Adrenal gland (tissue), 12 donors: ENCODE data around the gene SCN3B. TPM values are rescaled to one million over a fixed set of nuclear protein-coding genes. Genes with fewer than 3 reads are reported as not detected.

Source experiments
- DNase-seq, 7 donors: peaks; one replicate each; pipeline ENCODE4 v3.0.0-alpha.2; 2019 to 2020
- H3K27ac ChIP-seq, 5 donors: fragments of 200-600 bp; sonication (generic) in 4 of 5; 1 replicate in 3 of 5; 2 replicates in 2 of 5; pipeline versions ENCODE4 v1.5.1 to v1.8.0; 2016 to 2020; ENCODE audit warnings: mild to moderate bottlenecking in 1 of 5
- H3K27me3 ChIP-seq: fragments of 200-600 bp; 2 replicates; pipeline ENCODE4 v1.8.0; 2021
- H3K36me3 ChIP-seq, 2 donors: fragments of 200-600 bp; replicated peaks in 1 of 2; 1 replicate in 1 of 2; 2 replicates in 1 of 2; pipeline versions ENCODE4 v1.5.1 to v1.8.0; 2018 to 2022
- H3K4me1 ChIP-seq, 2 donors: fragments of 200-600 bp; replicated peaks in 1 of 2; 1 replicate in 1 of 2; 2 replicates in 1 of 2; pipeline versions ENCODE4 v1.5.1 to v1.8.0; 2018 to 2021
- H3K4me3 ChIP-seq, 4 donors: fragments of 200-600 bp; sonication (generic) in 3 of 4; one replicate each; pipeline ENCODE4 v1.5.1; 2016 to 2018
- H3K9me3 ChIP-seq, 3 donors: fragments of 200-600 bp; sonication (generic) in 1 of 3; replicated peaks in 1 of 3; 1 replicate in 2 of 3; 2 replicates in 1 of 3; pipeline versions ENCODE4 v1.5.1 to v1.8.0; 2016 to 2021
- CTCF ChIP-seq, 6 experiments: fragments of 450-650 bp in 4 of 6; fragments of 200-600 bp in 2 of 6; sonication (generic) in 1 of 6; IDR thresholded peaks; 1 replicate in 5 of 6; 2 replicates in 1 of 6; pipeline versions ENCODE4 v1.5.1 to v1.8.0; 2016 to 2021; ENCODE audit warnings: antibody characterized with exemption in 6 of 6, mild to moderate bottlenecking in 2 of 6, moderate library complexity in 1 of 6
- POLR2A ChIP-seq, 2 donors: fragments of 450-650 bp; IDR thresholded peaks; one replicate each; pipeline ENCODE4 v1.6.1; 2017; ENCODE audit warnings: antibody characterized with exemption in 2 of 2, mild to moderate bottlenecking in 2 of 2, moderate library complexity in 1 of 2
- WGBS, 4 donors: extraction: QIAGEN DNeasy Blood & Tissue Kit in 2 of 4; methylation state at CpG; one replicate each; pipeline versions ENCODE4 v1.1.5 to v1.1.7; 2013 to 2017; 5-methylcytosine and 5-hydroxymethylcytosine counted together
- intact Hi-C, 2 donors: fragments of 100-400 bp; cut with DNase I; formaldehyde crosslinking; loops; one replicate each; pipeline versions ENCODE4 v1.14.1 to v1.15.0; 2022 to 2023
- polyA plus RNA-seq, 3 donors: library from polyadenylated mRNA; stranded (reverse); fragments of 200-250 nt in 2 of 3; fragments of 350-450 nt in 1 of 3; fragmentation: Illumina TruSeq in 1 of 3; extraction: RNeasy Lipid Tissue Mini Kit (QIAGEN cat#74804) in 1 of 3; gene quantifications; one replicate each; pipeline ENCODE4 v1.2.3, GENCODE V29; 2013 to 2014
- total RNA-seq, 9 donors: library from RNA; depleted of rRNA in 4 of 9; stranded (reverse); fragments of >200 nt in 4 of 9; fragments of 120-200 nt in 1 of 9; fragmentation: NEBNext Ultra II Directional in 1 of 9; extraction: Animal tissue kit (Norgen Biotek cat#: 25700) in 1 of 9; gene quantifications; one replicate each; pipeline versions ENCODE4 v1.1.0 to v1.2.4, GENCODE V29; 2013 to 2023
- donor health status: healthy with polysubstance abuse.
- donor health status: Bipolar disorder and iron deficiency.
- donor health status: DM: yes; HTN: yes; CAD: no.
- donor health status: DM: no; HTN: no; CAD: no.
- donor health status: DM: no; HTN: no; CAD: no.
- donor health status: DM: yes; HTN: yes; CAD: no.

Gene SCN3B
- total and polyA plus RNA-seq, 12 donors: 0.36 to 10.5 (median 4.0) TPM; not detected in 1

- H3K4me3 ChIP-seq: no peak overlapping the region
- H3K36me3 ChIP-seq: peaks cover 0 to 24% of the 10 kb centered on the region in 2 donors
- H3K27me3 ChIP-seq: no peaks in the 10 kb centered on the region
- peaks cover 41 to 45% of the 10 kb centered on the region in 2 donors for H3K4me1 ChIP-seq
- TF ChIP-seq POLR2A (IDR thresholded peaks at IDR 0.05) (no peak), CTCF (IDR thresholded peaks at IDR 0.05) (no peak)
- intact Hi-C loops: no loop called here
- 45 to 61% (median 51%) methylated on average over 4 of the region's 4 CpGs for WGBS, 4 donors
- peak in 6 of 7 donors; percentile 52 to 80 (median 72) for DNase-seq
- H3K27ac ChIP-seq: peak overlapping the region in 4 of 5 donors; percentile 65 to 87 (median 77)
- no peaks in the 10 kb centered on the region for H3K9me3 ChIP-seq
Observed at GRCh38 chr11:123594921-123595320, 59.5 kb downstream of the SCN3B start.

GRCh38 chr11:123594188-123594901 is 60.1 kb downstream of the SCN3B start:
- Histone ChIP-seq H3K9me3 (no peaks in the 10 kb centered on the region), H3K27ac (peak overlapping the region in 4 of 5 donors; percentile 65 to 87 (median 77)), H3K27me3 (no peaks in the 10 kb centered on the region), H3K4me3 (no peak overlapping the region), H3K36me3 (peaks cover 0 to 23% of the 10 kb centered on the region in 2 donors), H3K4me1 (peaks cover 46 to 51% of the 10 kb centered on the region in 2 donors)
- WGBS, 4 donors: 64 to 67% (median 67%) methylated on average over 7 to 8 of the region's 8 CpGs
- TF ChIP-seq CTCF (IDR thresholded peaks at IDR 0.05) (peak in 1 of 6 experiments; percentile 4), POLR2A (IDR thresholded peaks at IDR 0.05) (peak in 1 of 2 donors; percentile 54)
- DNase-seq: peak in 6 of 7 donors; percentile 60 to 75 (median 64)
- intact Hi-C loops: no loop called here

GRCh38 chr11:123593570-123593969 is 60.9 kb downstream of the SCN3B start:
- Histone ChIP-seq H3K36me3 (peaks cover 0 to 16% of the 10 kb centered on the region in 2 donors), H3K27me3 (no peaks in the 10 kb centered on the region), H3K4me3 (no peak overlapping the region), H3K4me1 (peaks cover 46 to 54% of the 10 kb centered on the region in 2 donors), H3K27ac (peak overlapping the region in 4 of 5 donors; percentile 65 to 87 (median 77)), H3K9me3 (no peaks in the 10 kb centered on the region)
- TF ChIP-seq POLR2A (IDR thresholded peaks at IDR 0.05) (no peak), CTCF (IDR thresholded peaks at IDR 0.05) (no peak)
- DNase-seq: no peak
- intact Hi-C loops: no loop called here
- WGBS, 4 donors: 71 to 81% (median 74%) methylated on average over 4 to 6 of the region's 6 CpGs

- intact Hi-C loops: no loop called here
- H3K27ac ChIP-seq: peak overlapping the region; percentile 43 to 88 (median 80)
- H3K4me1 ChIP-seq: peaks cover 37 to 71% of the 10 kb centered on the region in 2 donors
- DNase-seq: peak; percentile 86 to 98 (median 95)
- H3K27me3 ChIP-seq: no peaks in the 10 kb centered on the region
- H3K9me3 ChIP-seq: no peaks in the 10 kb centered on the region
- H3K36me3 ChIP-seq: peaks cover 0 to 6% of the 10 kb centered on the region in 2 donors
- 28 to 50% (median 36%) methylated on average over 2 to 11 of the region's 11 CpGs for WGBS, 4 donors
- no peak overlapping the region for H3K4me3 ChIP-seq
- no peak for TF ChIP-seq CTCF (IDR thresholded peaks at IDR 0.05)
- peak in 1 of 2 donors; percentile 86 for TF ChIP-seq POLR2A (IDR thresholded peaks at IDR 0.05)
Observed at GRCh38 chr11:123590296-123590912, 64.0 kb downstream of the SCN3B start.
